HepG2 (cell line): ENCODE measurements around the gene PEMT. TPM values are rescaled to one million over a fixed set of nuclear protein-coding genes. Genes with fewer than 3 reads are reported as not detected.

Source experiments
- ATAC-seq: fragments of 200-7000 bp; cut with Tn5 transposase; 3 replicates; pipeline ENCODE4 v1.9.1; 2020; ENCODE audit warnings: mild to moderate bottlenecking, moderate library complexity
- BruUV-seq: library from RNA; stranded (reverse); fragments of 400-500 nt; replicated peaks from 2 replicates; lab custom pipeline; 2021; lab: Mats Ljungman, UMichigan
- CTCF ChIA-PET: fragments of 300-600 bp; formaldehyde crosslinking; extraction: SDS; loops from one replicate; lab custom pipeline; 2021; ENCODE audit warnings: low total read pairs, inconsistent platforms, low intra/inter-chr PET ratio; lab: Yijun Ruan, JAX
- POLR2A ChIA-PET: fragments of 350-600 bp; sonication (Branson Sonifier 250); formaldehyde crosslinking; loops from one replicate; lab custom pipeline; 2020; ENCODE audit warnings: antibody characterized with exemption, inconsistent platforms; lab: Yijun Ruan, JAX
- DNase-seq: peaks from one replicate; pipeline ENCODE4 v3.0.0-alpha.2; 2015; ENCODE audit warnings: low spot score
- FAIRE-seq: peaks from 3 replicates; lab custom pipeline; 2011; peaks lifted over from hg19 to GRCh38; lab: Jason Lieb, UNC
- H2AFZ ChIP-seq: one replicate; pipeline ENCODE4 v1.6.1; 2011; ENCODE audit warnings: low read length, inconsistent platforms
- H3K27ac ChIP-seq: fragments of 300-600 bp; 3 replicates; pipeline ENCODE4 v1.8.0; 2011; ENCODE audit warnings: mixed run types, mild to moderate bottlenecking, mixed read lengths, low read length, inconsistent platforms; ENCODE audit not compliant: insufficient read depth; ENCODE audit errors: extremely low read length
- H3K27me3 ChIP-seq, 2 experiments: fragments of 200-600 bp in 1 of 2; 2 replicates in 1 of 2; 3 replicates in 1 of 2; pipeline versions ENCODE4 v1.6.0 to v1.8.0; 2011; ENCODE audit warnings: low read length in 2 of 2, mild to moderate bottlenecking in 2 of 2, moderate library complexity in 2 of 2, inconsistent platforms in 1 of 2; ENCODE audit not compliant: insufficient read depth in 2 of 2, control insufficient read depth in 1 of 2
- H3K36me3 ChIP-seq, 2 experiments: fragments of 200-600 bp in 1 of 2; replicated peaks in 1 of 2; 2 replicates in 1 of 2; 3 replicates in 1 of 2; pipeline versions ENCODE4 v1.5.1 to v1.8.0; 2011; ENCODE audit warnings: low read length in 2 of 2, inconsistent platforms in 1 of 2; ENCODE audit not compliant: insufficient read depth in 2 of 2, control insufficient read depth in 1 of 2
- H3K4me1 ChIP-seq: 2 replicates; pipeline ENCODE4 v1.5.1; 2012; ENCODE audit warnings: low read length, inconsistent platforms; ENCODE audit not compliant: insufficient read depth
- H3K4me2 ChIP-seq: 2 replicates; pipeline ENCODE4 v1.6.0; 2011; ENCODE audit warnings: low read depth, low read length, inconsistent platforms
- H3K4me3 ChIP-seq, 3 experiments: fragments of 200-600 bp in 1 of 3; sonication (generic), shearing (Covaris generic) in 1 of 3; replicated peaks in 1 of 3; 2 replicates each; pipeline ENCODE4 v1.5.1; 2011 to 2016; ENCODE audit warnings: low read length in 3 of 3, inconsistent platforms in 2 of 3, low read depth in 2 of 3, mild to moderate bottlenecking in 2 of 3, control low read depth in 1 of 3, mixed read lengths in 1 of 3; ENCODE audit not compliant: insufficient read depth in 1 of 3
- H3K79me2 ChIP-seq: one replicate; pipeline ENCODE4 v1.6.1; 2011; ENCODE audit warnings: low read length, inconsistent platforms; ENCODE audit not compliant: insufficient read depth
- H3K9ac ChIP-seq: 2 replicates; pipeline ENCODE4 v1.6.0; 2011; ENCODE audit warnings: mild to moderate bottlenecking, low read depth, low read length, inconsistent platforms; ENCODE audit not compliant: insufficient read depth
- H3K9me3 ChIP-seq: 2 replicates; pipeline ENCODE4 v1.5.1; 2012; ENCODE audit warnings: mild to moderate bottlenecking, low read length
- H4K20me1 ChIP-seq: 2 replicates; pipeline ENCODE4 v1.6.0; 2011; ENCODE audit warnings: inconsistent platforms, mild to moderate bottlenecking, low read length, moderate library complexity; ENCODE audit not compliant: insufficient read depth
- EED ChIP-seq: sonication (generic); formaldehyde crosslinking; IDR thresholded peaks from 2 replicates; pipeline ENCODE4 v1.5.0; 2020; ENCODE audit warnings: mild to moderate bottlenecking, missing genetic modification reagents
- FOXP1 ChIP-seq, 2 experiments: fragments of 450-650 bp in 1 of 2; IDR thresholded peaks; 2 replicates each; pipeline ENCODE4 v1.6.1; 2017 to 2018; ENCODE audit warnings: antibody characterized with exemption in 1 of 2
- JUND ChIP-seq: sonication (generic); formaldehyde crosslinking; IDR thresholded peaks from 2 replicates; pipeline ENCODE4 v1.8.0; 2022; ENCODE audit warnings: mild to moderate bottlenecking, missing genetic modification reagents
- KLF11 ChIP-seq: IDR thresholded peaks from 2 replicates; pipeline ENCODE4 v1.6.1; 2016; ENCODE audit warnings: missing compliant biosample characterization
- SRY ChIP-seq: sonication (generic); formaldehyde crosslinking; IDR thresholded peaks from 2 replicates; pipeline ENCODE4 v1.8.0; 2022; ENCODE audit warnings: mild to moderate bottlenecking, missing genetic modification reagents
- ZMAT3 ChIP-seq: sonication (generic); formaldehyde crosslinking; conservative IDR thresholded peaks from 2 replicates; pipeline ENCODE4 v1.7.0; 2021; ENCODE audit warnings: missing genetic modification reagents
- ZNF563 ChIP-seq: sonication (generic); formaldehyde crosslinking; IDR thresholded peaks from 2 replicates; pipeline ENCODE4 v1.8.0; 2022; ENCODE audit warnings: mild to moderate bottlenecking, moderate library complexity, missing genetic modification reagents
- ZNF781 ChIP-seq: sonication (generic); formaldehyde crosslinking; IDR thresholded peaks from 2 replicates; pipeline ENCODE4 v1.5.1; 2020; ENCODE audit warnings: borderline replicate concordance, mild to moderate bottlenecking, missing genetic modification reagents; ENCODE audit errors: not compliant biosample characterization
- ZSCAN25 ChIP-seq: sonication (generic); formaldehyde crosslinking; IDR thresholded peaks from 2 replicates; pipeline ENCODE4 v1.8.0; 2022; ENCODE audit warnings: mild to moderate bottlenecking, missing genetic modification reagents
- WGBS: methylation state at CpG from one replicate; pipeline ENCODE4 v1.1.6; 2017; ENCODE audit warnings: low lambda C conversion rate; 5-methylcytosine and 5-hydroxymethylcytosine counted together
- in situ Hi-C: cut with HindIII; loops from 2 replicates; pipeline ENCODE4 v1.10.0; 2017; ENCODE audit warnings: low pct_unique_long_range_greater_than_20kb; ENCODE audit not compliant: extremely low pct_ligation_motif_present
- intact Hi-C: fragments of 100-400 bp; cut with micrococcal nuclease; formaldehyde crosslinking; loops from one replicate; pipeline ENCODE4 v1.10.0; 2022; ENCODE audit not compliant: unreplicated experiment
- polyA plus RNA-seq, 8 experiments: library from polyadenylated mRNA; depleted of rRNA in 3 of 8; stranded (reverse) in 7 of 8; unstranded in 1 of 8; fragments of >200 nt; fragmentation: Illumina TruSeq in 4 of 8; extraction: Trizol in 4 of 8; gene quantifications; 2 replicates each; pipeline versions ENCODE4 v1.2.1 to v1.2.3, GENCODE V29; 2011 to 2016; ENCODE audit warnings: low read depth in 4 of 8, missing spikeins in 1 of 8, mixed read lengths in 1 of 8; ENCODE audit not compliant: insufficient read depth in 1 of 8
- total RNA-seq, 5 experiments: library from RNA; depleted of rRNA; stranded (reverse); fragments of >200 nt; fragmentation: Illumina TruSeq; extraction: Trizol; gene quantifications; 2 replicates each; pipeline ENCODE4 v1.2.3, GENCODE V29; 2016; ENCODE audit warnings: low read depth in 1 of 5
- TF ChIP-seq, protein P1 (sequence below): sonication (generic); formaldehyde crosslinking; IDR thresholded peaks from 2 replicates; pipeline ENCODE4 v1.4.0; 2020; ENCODE audit warnings: missing genetic modification reagents, borderline replicate concordance
- TF ChIP-seq, protein P2 (sequence below): sonication (generic); formaldehyde crosslinking; IDR thresholded peaks from 2 replicates; pipeline ENCODE4 v1.8.1; 2023; ENCODE audit warnings: mild to moderate bottlenecking, inconsistent platforms, moderate library complexity, missing genetic modification reagents, borderline replicate concordance

The PEMT gene
- total and polyA plus RNA-seq, 2 of the 13 experiments (the other 11 are each of a cell fraction or from before 2014, with no cell fraction given) = 31.7 to 43.6 TPM

DNA sequence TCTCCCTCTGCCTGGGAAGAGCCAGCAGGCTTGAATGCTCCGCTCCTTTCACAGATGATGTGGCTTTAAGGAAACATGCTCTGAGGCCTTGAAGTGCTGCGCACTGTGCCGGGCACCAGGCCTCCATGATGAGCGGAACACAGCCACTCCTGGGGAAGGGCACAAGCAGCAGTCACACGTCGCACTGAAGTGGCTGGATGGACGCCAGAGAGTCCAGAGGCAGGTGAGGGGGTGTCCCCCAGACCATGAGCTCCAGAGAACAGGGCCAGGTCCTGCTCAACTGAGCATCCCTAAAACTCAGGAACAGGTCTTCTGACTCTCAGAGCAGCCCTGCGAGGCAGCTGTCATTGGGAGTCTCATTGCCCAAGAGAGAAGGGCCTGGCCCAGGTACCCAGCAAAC, 35.6 kb downstream of the PEMT start (continued):
- TF ChIP-seq ZNF781 (CRISPR knock-in tag) (no peak), FOXP1 (IDR thresholded peaks at IDR 0.05) (no peak), FOXP1 (CRISPR knock-in tag; IDR thresholded peaks at IDR 0.05) (no peak), ZNF563 (CRISPR knock-in tag) (no peak)
- TF ChIP-seq, all 625 proteins: peak for 0

DNA sequence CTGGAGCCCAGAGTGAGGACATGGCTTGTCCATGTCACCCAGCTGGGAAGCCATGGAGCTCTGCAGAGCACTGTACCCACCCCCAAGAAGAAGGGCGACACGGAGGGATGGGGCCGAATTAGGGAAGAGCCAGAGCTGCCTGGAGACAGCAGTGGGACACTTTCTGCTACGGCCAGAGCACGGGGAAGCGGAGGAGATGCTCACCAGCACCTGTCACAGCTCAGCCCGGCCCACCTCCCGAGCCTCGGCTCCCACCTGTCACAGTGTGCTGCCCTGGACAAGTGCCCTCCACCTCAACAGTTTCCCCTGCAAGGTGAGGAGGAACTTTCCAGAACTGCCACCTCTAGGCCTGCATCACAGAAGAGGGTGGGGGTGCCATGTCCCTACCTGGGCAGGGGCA, 36.4 kb downstream of the PEMT start:
- no peak overlapping the region for H3K4me2 ChIP-seq
- no peaks in the 10 kb centered on the region for H4K20me1 ChIP-seq
- ATAC-seq = no peak
- no peak overlapping the region for H2AFZ ChIP-seq
- no peak overlapping the region for H3K27ac ChIP-seq
- H3K4me1 ChIP-seq = peaks cover 16% of the 10 kb centered on the region
- TF ChIP-seq JUND (CRISPR knock-in tag) = no peak
- no peak for TF ChIP-seq ZSCAN25 (CRISPR knock-in tag)
- TF ChIP-seq, protein P1, sequence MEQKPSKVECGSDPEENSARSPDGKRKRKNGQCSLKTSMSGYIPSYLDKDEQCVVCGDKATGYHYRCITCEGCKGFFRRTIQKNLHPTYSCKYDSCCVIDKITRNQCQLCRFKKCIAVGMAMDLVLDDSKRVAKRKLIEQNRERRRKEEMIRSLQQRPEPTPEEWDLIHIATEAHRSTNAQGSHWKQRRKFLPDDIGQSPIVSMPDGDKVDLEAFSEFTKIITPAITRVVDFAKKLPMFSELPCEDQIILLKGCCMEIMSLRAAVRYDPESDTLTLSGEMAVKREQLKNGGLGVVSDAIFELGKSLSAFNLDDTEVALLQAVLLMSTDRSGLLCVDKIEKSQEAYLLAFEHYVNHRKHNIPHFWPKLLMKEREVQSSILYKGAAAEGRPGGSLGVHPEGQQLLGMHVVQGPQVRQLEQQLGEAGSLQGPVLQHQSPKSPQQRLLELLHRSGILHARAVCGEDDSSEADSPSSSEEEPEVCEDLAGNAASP (CRISPR knock-in tag) = no peak
- TF ChIP-seq, protein P2, sequence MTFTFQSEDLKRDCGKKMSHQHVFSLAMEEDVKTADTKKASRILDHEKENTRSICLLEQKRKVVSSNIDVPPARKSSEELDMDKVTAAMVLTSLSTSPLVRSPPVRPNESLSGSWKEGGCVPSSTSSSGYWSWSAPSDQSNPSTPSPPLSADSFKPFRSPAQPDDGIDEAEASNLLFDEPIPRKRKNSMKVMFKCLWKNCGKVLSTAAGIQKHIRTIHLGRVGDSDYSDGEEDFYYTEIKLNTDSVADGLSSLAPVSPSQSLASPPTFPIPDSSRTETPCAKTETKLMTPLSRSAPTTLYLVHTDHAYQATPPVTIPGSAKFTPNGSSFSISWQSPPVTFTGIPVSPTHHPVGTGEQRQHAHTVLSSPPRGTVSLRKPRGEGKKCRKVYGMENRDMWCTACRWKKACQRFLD = no peak
- TF ChIP-seq SRY (CRISPR knock-in tag) = no peak
- no peak for TF ChIP-seq ZMAT3 (CRISPR knock-in tag)
- TF ChIP-seq KLF11 (CRISPR knock-in tag) = no peak
- TF ChIP-seq EED = no peak
- H3K9me3 ChIP-seq = no peaks in the 10 kb centered on the region
- in situ Hi-C loops (no loop called here), intact Hi-C loops (no loop called here)
- BruUV-seq = no TSS peak
- no peaks in the 10 kb centered on the region for H3K27me3 ChIP-seq
- H3K4me3 ChIP-seq = no peak overlapping the region
- no peak for DNase-seq
- H3K36me3 ChIP-seq = no peaks in the 10 kb centered on the region
- WGBS = 92% methylated on average over 6 of the region's 9 CpGs
- FAIRE-seq = no peak
- ChIA-PET CTCF (no interaction called here), POLR2A (no interaction called here)
- no peaks in the 10 kb centered on the region for H3K79me2 ChIP-seq
- no peak overlapping the region for H3K9ac ChIP-seq
